Daoy (cell line): ENCODE measurements around the gene CNKSR3. TPM values are rescaled to one million over a fixed set of nuclear protein-coding genes. Genes with fewer than 3 reads are reported as not detected.
A peak's percentile ranks its signal among the peaks of the same experiment; 100 is the strongest.

Experiments used
- DNase-seq: peaks from one replicate; pipeline ENCODE4 v3.0.0-alpha.2; 2015; ENCODE audit warnings: low read depth
- total RNA-seq: library from RNA; depleted of rRNA; stranded (reverse); fragments of >200 nt; shearing (Covaris generic); gene quantifications from 2 replicates; pipeline ENCODE4 v1.2.3, GENCODE V29; 2014

The CNKSR3 gene
- total RNA-seq, 1 experiment from 2014 or later = 13.0 TPM

GRCh38 chr6:154457046-154457713, 53.3 kb downstream of the CNKSR3 start:
- peak; percentile 92 for DNase-seq

DNA sequence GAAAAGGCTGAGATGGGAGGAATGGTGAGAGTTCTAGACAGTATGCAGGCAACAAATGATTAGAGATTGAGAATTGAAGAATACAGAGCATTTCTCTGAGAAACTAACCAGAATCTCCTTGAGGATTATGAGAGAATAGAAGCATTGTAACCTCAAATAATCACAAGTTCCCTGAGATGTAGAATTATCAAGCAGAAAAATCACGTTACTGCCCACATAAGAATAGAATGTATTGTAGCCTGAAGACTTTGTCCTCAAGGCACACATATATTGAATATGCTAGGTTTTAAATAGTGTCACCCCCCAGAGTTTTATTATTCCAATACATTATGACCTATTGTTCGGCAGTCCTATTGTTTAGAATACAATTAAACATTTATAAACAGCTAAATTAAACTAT, 57.2 kb downstream of the CNKSR3 start:
- no peak for DNase-seq

GRCh38 chr6:154450498-154450897, 60.0 kb downstream of the CNKSR3 start:
- no peak for DNase-seq

GRCh38 chr6:154448448-154449096, 61.9 kb downstream of the CNKSR3 start:
- DNase-seq = peak; percentile 87

GRCh38 chr6:154447954-154448353, 62.5 kb downstream of the CNKSR3 start:
- DNase-seq = peak; percentile 66

- DNase-seq = no peak
Observed at GRCh38 chr6:154446984-154447383, 63.5 kb downstream of the CNKSR3 start.

GRCh38 chr6:154445417-154445816, 65.1 kb downstream of the CNKSR3 start:
- no peak for DNase-seq

DNA sequence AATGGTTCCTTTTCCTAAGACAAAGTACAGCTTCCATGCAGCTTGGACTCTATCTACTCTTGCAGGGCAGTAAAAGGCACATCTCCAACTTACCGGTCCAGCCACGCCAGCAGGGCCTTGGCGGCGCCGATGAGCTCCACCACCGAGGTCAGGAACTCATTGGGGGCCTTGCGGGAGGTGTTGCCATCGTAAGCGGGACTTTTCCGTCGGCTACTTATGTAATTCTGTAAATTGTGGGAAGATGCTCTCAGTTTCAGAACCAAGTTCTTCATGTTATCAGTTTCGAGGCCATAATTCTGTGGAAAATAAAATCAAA, 68.5 kb downstream of the CNKSR3 start:
- DNase-seq = no peak

DNA sequence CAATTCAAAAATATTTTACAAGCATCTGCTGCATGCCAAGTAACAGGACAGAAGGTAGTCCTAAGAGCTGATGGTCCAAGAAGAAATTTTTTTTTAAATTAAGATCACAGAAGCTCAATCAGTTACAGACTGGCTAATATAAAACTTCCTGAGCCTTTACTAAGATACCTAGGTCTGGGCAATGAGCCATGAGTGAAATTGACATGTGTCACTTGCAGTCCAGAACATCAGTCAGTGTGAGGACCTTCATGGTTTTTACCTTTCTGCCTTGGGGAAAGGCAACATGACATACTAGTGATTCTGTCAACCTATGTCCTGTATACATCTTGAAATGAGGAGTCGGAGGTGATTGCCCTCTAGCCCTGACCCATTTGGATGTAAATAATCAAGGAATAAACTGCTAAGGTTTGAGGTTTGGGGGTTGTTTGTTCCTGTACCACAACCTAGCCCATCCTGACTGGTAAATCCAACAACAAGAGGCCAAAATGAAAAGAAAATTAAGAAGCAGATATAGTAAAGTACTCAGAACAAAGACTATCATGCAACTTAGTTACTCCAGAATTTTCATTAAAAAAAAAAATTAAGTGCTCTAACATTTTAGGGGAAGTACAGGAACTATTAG, 70.0 kb downstream of the CNKSR3 start:
- no peak for DNase-seq

DNA sequence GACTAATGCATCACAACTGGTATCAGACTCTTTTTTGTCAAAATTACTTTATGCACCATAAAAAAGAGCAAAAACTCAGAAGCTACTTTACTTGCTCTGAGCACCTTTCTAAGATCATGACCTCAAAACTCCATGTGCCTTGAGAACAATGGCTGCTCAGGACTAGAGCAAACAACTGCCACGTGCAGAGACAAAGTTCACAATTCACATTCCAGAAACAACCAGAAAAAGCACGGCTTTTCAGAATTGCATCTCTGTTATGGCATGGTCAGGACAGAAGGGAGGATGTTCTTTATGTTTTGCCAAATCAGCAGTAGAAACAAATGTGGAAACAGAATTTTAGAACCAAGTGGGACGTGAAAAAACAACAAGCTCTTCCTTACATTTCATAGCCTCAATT, 70.5 kb downstream of the CNKSR3 start:
- DNase-seq = no peak

DNA sequence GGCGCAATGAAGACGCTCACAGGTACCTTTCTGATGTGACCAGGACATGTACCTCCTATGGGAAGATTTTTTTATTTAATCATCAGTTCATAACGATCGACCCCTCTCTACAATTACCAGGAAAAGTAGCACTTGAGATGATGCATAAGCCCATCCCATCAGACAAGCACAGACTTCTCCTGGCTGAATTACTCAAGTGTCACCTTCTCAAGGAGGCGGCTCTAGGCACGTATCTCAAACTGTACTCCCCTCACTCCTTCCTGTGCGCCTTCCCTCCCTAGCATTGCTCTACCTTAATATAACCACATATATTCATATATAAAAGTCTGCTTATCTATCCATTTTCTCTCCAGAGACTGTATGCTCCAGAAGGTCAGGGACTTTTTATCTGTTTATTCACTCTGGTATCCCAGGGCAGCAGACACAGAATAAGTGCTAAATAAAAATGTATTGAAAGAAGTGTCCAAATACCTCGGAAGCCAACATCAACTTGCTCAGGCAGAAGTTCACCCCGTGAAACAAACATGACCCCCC, 71.5 kb downstream of the CNKSR3 start:
- DNase-seq = no peak

GRCh38 chr6:154435400-154435945, 75.0 kb downstream of the CNKSR3 start:
- no peak for DNase-seq

GRCh38 chr6:154434662-154435061, 75.8 kb downstream of the CNKSR3 start:
- no peak for DNase-seq

DNA sequence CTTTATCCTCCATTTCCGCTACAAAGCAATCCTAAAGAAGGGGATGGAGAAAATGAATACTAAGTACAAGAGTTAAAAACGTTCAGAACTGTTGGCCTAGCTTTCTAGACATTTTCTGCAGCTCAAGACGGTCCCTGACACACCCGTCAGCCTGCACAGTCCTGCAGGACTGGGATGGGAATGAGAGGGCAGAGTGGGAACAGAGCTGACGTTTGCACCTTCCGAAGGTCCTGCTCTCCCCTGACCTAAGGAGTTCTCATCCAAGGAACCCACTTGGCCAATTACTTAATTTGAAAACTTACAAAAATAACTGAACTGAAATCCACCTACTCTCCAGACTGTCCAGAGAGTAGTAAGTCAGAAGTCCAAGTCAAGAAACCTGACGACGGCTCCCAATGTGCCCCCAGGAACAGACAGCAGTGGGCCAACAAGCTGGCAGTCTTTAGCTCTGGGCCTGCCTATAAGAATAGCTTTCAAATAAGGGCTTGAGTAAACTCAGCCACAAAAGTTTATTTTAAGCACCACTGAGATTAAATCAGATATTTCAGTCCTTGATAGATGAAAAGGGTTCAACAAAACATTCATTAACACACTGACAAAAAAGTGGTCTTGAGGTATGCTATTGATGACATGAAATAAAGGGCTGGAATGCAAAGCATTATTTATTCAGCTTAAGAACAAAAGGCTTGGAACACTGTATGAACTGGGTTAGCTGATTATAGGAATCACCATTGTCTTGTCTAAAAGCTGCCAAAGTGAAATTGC, 76.8 kb downstream of the CNKSR3 start:
- no peak for DNase-seq

DNA sequence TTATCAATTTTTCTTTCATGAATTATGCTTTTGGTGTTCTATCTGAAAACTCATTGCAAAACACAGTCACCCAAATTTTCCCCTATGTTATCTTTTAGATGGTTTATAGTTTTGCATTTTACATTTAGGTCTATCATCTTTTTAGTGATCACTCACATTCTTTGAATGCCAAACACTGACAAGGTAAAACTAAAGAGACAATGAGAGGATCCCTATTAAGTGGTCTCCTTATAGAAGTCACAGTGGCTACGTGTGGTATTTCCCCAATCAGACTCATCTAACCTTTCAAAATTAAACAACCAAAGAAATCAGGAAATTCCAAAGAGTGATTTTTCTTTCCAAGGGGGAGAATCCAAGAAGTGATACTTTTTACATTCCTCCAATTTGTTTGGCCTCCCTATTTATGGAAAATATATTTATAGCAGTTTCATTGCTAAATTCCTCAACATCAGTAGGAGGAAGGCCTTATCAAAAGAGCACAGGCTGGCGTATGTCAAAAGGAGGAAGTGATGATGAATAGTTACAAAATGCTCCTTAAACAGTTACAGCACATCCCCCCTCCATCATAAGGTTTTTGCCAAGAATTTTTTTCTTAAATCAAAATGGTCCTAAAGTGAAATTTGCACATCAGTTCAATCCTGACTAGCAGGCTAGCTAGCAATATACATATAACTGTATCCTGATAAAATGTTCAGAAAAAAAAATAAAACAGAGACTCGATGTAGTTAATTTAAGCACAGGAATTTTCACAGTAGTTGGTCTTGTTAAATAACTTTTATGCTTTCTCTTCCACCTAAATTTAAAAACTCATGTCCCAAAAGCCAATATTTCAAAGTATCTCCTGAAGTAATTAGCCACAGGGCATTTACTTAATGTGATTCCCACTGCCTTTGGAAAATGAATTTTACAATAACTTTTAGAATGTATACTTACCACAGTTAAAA, 77.7 kb downstream of the CNKSR3 start:
- no peak for DNase-seq

DNA sequence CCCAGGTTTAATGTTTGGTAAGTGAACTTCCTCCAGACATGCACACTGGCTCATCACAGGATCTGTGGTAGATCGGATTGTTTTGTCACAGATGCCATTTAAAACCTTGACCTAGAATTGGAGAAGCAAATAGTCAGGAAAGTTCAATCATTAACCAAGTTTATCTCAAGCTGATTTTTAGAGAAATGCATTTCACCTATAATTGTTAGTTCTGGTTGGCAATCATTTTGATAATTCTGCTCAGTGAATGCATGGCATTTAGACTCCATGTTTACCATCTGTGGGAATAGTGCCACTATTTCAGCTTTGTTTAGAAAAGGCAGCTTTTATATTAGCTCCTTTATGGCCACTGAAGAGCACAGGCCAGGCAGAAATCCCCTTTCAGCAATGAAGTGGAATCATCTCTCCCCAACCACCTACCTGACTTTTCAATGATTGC, 80.0 kb downstream of the CNKSR3 start:
- no peak for DNase-seq

GRCh38 chr6:154429711-154430110, 80.8 kb downstream of the CNKSR3 start:
- DNase-seq = no peak

GRCh38 chr6:154428897-154429296, 81.6 kb downstream of the CNKSR3 start:
- no peak for DNase-seq

GRCh38 chr6:154427446-154427845, 83.0 kb downstream of the CNKSR3 start:
- DNase-seq = no peak

DNA sequence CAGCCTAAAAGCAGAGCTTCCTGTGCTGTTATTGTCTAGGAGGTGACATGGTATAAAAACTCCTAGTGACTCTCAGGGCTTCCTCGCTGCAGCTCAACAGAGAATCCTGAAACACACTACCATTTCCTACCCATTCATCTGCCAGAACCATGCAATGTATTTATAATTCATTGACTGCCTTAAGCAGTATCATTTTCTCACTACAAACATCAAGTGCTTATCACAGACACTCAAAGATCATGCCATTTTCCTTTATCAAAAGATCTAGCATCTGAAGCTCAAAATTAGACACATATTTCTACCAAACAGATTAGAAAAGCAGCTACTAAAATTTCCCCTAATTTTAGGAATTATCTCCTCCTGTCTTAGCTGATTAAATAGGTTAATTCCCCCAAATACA, 83.5 kb downstream of the CNKSR3 start:
- no peak for DNase-seq

- DNase-seq = no peak
Observed at GRCh38 chr6:154425034-154425433, 85.5 kb downstream of the CNKSR3 start.
